OCI-M1 (cell line): ENCODE measurements around the gene RUNX1.
A peak's percentile ranks its signal among the peaks of the same experiment; 100 is the strongest.
"Not testable (repeated sequence)": the region's sequence is repeated elsewhere in the genome, so short reads cannot be mapped to it uniquely, and the experiment has no call there.

Experiments
- DNase-seq: peaks from one replicate; lab custom pipeline; 2025; lab: John Stamatoyannopoulos, UW

RUNX1 gene

DNA sequence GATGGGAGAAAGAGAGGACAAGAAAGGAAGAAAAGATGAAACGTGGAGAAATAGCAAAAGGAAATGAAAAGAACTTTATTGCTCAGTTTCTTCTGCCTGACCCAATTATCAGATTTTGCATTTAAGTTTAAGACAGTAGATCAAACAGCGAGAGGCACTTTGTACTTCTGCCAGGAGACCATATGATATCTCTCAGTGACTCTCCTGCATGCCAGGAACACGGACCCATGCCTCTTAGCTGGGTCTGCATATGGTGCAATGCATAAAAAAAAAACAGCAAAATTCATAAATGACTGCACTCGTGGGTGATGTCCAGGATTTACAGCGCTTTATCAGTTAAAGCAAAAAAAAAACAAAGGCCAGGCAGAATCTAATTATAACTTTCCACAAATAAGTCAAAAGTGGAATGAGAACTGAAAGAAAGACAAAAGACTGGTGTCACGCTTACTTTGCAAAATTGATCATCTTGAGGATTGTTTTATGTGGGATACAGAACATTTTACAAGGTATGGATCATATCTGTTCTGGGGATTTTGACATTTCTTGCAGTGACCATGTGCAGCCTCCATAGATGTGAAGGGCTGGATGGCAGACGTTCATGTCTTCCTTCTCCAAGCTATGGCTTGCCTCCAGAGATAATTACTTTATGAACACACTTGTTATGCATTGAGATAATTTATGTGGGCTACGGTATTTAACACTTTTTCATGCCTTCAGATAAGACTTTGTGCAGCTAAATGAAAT, 79.5 kb downstream of the RUNX1 start:
- no peak for DNase-seq

GRCh38 chr21:34968414-34969333, 80.4 kb downstream of the RUNX1 start:
- no peak for DNase-seq

DNA sequence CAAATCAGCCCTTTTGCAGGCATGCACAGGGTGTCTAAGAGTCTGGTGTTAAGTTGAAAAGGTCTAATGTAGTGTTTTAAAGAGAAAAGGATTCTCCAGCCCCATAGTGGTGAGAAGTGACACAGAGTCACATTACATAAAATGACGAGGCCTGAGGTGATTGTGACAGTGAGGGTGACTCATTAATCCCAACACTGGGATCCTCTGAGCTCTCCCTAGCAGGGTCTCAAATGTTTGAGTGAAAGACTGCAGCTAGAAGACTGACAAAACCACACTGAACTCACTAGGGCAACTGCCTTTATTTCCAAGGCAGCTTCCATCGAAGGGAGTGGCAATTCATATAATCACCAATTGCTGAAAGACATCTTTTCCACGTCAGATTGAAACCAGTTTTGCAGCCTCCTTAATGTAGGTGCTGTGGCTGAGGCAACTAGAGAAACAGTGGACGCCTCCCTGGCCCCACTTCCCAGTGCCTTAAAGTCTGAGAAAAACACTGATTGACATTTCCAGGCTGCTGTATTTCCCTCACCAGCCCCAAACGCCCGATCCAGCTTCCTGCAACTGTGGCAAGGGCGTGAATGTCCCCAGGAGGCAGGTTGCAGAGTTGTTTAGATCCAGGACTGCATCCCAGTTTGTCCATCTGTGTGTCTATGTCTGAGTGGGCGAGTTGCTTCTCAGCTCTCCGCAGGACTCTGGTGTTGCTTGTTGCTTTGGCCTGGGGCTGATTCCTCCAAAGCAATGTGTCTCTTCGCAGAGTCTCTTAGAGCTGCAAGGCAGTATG, 81.4 kb downstream of the RUNX1 start:
- DNase-seq: no peak

- DNase-seq: not testable (repeated sequence)
These were observed 82.2 kb downstream of the RUNX1 start for GRCh38 chr21:34966881-34967280.

DNA sequence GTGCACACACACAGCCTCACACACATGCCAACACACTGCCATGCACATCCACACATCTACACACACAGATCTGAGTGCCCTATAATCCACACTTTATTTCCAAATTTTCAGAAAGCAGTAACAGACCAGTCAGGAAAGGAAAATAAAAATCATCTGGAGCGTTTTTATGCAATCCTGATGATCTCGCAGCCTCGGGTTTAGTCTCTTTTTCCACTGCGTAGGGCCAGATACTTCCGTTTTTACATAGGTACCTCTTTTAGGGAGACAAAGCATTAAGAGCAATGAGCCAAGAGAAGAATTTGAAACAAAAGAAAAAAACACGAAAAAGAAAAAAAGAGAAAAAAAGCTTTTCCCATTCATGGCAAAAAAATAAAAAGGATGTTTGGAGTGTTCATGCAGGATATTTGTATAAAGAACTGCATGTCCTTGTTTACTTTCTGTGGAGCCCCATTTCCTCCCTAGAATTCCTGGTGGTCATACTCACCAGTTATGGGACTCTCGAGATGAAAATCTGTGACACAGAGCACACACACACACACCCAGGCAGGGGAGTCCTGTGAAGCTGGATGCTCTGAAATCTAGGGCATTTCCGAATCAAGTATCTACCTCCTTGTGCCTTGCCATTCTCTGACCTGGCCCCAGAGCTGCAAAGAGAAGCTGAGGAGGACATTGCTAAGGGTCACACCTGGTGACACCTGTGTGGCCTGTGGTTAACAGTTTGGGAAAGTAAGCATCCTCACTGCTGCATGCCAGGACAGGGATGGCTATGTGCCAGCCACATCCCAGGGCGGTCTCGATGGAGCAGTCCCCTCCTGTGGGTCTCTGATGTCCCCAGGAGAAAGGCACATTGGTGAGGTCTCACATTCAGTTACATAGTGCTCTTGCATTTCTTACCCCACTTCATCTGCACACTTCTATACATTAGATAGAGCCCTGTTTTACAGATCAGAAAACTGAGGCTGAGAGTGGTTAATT, 83.6 kb downstream of the RUNX1 start:
- DNase-seq: no peak

DNA sequence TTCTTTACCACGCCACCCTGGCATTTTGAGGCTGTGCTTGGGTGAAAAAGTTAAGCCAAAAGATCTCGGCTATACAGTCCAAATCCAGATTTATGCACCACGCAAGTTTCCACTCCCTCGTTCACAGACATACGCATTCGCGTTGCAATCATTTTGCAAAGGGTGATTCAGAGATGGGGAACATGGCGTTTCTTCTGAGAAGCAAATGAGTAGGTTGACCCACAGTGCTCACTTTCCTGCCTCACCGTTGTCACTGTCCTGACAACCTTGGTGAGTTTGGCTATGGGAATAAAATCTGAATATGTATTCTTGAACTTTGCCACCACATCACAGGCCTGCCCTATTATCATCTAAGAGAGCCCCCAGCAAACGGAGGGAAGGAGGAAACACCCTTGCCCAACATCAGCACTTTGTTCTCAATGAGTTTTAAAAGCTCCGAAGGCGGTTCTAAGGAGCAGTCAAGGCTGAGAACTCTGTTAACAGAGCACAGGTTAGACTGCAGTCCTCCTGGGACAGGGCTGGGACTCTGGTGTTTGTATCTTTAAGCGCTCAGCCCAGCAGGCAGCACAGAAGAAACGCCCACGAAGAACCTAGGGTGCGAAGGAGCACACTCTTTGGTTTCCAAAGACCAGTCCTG, 86.4 kb downstream of the RUNX1 start:
- no peak for DNase-seq

GRCh38 chr21:34962136-34962535, 87.0 kb downstream of the RUNX1 start:
- DNase-seq: no peak

DNA sequence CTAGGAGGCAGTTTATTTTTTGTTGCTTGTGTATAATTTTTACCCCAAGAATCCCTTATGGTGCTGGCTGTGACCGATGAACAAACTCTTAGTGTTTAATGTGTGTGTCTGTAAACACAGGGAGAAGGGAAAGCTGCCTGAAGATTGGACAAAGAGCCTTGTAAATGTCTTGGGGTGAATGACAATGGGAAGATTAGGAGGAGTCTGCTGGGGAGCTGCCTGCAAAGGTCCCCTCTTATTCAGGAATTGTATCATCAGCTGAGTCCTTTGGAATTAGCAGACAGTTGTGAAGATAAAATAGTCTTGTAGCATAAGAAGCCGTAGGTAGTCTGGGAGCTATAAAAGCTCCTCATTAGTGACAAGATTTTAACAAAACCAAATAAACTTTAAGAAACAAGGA, 88.4 kb downstream of the RUNX1 start:
- no peak for DNase-seq

DNA sequence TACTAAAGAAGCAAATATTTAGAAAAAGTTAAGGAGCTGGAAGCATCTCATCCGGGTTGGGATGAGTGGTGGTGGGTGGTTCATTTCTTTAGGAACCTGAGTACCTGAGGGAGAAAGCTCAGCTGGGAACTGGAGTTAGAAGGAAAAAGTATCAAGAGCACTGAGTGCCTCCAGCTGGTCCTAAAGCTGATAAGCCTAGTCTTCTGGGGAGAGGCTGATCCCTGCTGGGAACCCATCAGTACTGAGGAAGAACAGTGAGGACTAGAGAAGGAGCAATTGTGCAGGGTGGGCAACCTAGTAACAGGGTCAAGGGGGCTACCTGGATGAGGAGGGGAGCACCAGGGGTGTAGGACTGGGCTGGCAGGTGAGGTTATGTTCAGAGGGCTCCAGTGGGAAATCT, 89.5 kb downstream of the RUNX1 start:
- DNase-seq: no peak

- DNase-seq: no peak
These were observed 91.1 kb downstream of the RUNX1 start for GRCh38 chr21:34958040-34958439.

DNA sequence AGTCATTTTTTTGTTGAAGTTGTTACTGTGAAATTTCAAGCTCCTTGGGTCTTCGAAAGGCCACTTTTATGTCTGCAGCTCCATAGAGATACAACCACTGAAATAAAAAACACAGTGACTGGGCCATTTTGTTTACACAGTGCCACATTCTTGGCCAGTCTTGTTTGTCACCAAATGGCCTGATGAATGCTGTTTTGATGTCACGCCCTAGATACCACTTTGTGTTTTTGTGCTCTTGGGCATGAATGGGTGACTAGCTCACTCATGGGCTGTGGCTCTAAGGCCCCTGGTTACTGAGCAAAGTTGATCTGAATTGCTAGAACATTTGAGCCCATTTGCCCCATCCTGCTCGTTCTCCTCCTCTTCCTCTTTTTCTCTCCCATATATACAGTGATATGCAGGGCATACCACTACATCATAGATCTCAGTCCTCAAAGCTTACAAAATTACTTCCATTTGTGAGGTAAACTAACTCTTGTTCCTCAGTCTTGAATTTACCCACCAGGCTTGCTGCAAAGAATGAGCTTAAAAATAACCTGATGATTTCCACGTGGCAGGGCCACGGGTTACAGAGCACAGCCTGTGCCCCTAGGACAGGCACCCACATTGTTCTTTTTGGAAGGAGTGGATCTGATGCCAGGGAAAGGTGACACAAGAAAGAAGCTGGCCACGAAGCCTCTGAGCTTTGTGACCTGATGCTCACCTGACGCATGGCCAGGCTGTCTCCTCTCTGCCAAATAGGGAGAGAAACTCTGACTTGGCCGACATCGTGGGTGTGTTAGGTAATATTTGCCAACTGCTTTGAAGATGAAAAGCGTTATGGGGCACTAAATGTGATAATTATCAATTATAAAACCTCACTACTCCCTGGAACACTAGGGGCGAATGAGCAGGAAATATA, 92.4 kb downstream of the RUNX1 start:
- peak; percentile 22 for DNase-seq

DNA sequence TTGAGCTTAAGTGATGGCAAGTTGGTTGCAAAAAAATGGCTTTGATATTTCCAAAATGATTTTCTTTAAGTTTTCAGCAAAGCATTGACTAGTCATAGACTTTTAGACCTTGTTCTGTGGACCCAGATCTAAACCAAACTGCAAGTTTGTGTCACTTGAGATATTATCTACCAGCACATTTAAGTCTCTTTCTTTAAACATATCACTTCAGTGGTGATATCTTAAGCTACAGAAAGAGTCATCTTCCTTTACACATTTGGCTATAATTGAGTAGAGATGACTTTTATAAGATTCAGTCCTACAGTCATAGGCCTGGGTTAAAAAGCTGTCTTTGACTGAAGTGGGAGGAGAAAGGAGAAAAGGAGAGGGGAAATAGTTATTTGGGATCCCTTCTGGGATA, 95.2 kb downstream of the RUNX1 start:
- DNase-seq: no peak

- no peak for DNase-seq
These were observed 96.4 kb downstream of the RUNX1 start for GRCh38 chr21:34952701-34953100.

- not testable (repeated sequence) for DNase-seq
These were observed 97.2 kb downstream of the RUNX1 start for GRCh38 chr21:34951868-34952267.

DNA sequence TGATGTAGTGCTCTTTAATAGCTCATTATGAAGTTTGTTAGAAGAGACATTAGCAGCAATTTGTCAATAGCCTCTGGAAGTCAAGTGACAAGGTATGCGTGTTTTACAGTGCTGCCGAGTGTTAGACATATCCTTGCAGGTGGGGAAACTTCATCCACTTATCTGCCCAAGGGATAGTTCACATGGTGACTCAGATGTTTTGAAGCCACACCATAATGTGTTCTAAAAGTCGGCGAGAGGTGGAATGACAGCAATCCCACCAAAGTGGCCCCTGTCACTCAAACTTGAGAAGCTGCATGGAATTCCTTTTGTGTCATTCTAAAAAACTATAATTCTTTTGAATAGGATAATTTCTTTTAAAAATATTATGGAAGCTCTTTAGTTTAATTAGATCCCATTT, 98.1 kb downstream of the RUNX1 start:
- DNase-seq: no peak

DNA sequence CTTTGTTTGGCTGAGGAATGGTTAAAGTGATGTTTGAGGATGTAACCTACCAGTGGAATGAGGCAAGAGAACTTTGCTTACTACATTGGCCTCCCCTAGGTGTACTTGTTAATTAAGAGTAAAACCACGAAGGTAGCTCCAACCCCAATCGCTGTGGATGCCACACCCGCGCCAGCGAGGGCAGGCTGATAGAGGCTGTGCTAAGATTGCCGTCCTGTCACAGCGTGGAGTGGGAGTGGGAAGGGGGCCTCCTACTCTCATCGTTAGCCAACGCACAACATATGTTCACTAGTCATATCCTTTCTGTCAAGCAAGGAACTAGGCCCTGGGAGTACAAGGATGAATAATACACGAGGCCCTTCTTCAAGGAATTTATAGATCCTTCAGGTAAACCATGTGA, 99.6 kb downstream of the RUNX1 start:
- no peak for DNase-seq

DNA sequence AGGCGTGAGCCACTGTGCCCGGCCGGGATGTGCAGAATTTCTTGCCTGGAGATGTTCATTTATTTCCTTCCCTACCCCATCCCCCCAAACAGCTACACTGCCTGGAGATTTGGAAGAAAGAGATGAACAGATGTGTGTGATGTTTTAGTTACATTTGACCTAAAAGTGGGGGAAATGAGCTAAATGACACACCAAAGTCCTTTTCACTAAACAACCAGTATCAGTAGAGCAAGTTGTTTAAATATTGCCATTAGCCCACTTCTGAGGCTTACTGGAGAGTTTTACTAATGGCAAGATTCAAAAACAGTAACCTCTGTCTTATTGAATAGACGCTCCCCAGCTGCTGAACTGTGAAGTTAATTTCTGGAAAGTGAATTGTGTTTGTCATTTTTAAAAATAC, 100.1 kb downstream of the RUNX1 start:
- no peak for DNase-seq

DNA sequence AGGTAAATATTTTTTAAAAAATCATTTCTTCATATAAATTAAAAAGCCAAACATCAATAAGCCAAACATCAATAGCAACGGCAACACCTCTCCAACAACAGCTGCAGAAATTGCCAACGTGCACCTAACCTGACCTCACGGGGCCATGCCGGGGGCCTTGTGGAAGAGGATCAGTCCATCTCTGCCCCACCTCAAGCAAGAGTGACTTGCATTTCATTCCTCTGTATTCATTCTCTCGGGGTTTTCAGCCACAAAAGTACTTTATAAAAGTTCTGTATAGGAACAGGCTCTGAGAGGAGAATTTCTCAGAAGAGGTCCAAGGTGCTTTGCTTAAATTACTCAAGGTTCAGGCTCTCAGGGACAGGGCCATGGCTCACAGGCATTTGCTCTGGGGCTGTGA, 100.9 kb downstream of the RUNX1 start:
- no peak for DNase-seq

- peak; percentile 35 for DNase-seq
These were observed 102.1 kb downstream of the RUNX1 start for GRCh38 chr21:34946916-34947534.
